GM18867 (cell line): Measurements from ENCODE around the gene FAM174B.

ENCODE experiments used
- ATAC-seq: cut with Tn5 transposase; IDR thresholded peaks from one replicate; pipeline ENCODE4 v1.9.1; 2021; ENCODE audit warnings: mild to moderate bottlenecking, moderate library complexity; ENCODE audit not compliant: unreplicated experiment

FAM174B gene

GRCh38 chr15:92665100-92665555 is 9.6 kb upstream of the FAM174B start:
- no peak for ATAC-seq

DNA sequence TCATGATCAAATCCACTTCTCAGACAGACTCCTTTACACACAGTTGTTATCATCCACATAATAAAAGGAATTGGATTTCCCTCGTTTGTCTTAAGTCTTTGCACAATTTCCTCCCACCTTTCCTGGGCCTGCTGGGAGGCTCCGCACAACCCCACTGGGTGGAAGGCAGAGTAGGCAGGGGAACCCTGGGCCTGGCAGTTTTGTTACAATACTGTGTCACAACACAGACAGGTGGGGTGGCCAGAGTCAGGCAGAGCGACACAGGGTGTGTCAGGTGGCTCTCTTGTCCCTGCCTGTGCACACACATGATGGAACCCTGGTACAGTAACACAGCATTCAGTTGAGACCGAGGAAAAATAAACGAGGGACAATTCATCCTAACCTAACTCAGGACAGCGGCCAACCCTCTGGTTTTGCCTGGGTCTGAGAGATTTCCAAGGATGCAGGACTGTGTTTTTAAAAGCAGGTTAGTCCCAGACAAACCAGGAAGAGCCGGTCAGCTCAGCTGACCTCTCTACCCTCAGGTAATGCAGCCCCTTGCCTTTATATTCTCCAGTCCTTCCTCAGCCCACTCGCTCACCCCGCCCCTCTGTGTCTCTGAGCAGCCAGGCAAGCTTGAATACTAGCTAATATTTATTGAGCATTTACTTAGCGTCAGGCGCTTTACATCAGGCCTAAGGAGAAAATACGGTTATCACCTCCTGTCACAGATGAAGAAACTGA is 8.8 kb upstream of the FAM174B start:
- no peak for ATAC-seq

DNA sequence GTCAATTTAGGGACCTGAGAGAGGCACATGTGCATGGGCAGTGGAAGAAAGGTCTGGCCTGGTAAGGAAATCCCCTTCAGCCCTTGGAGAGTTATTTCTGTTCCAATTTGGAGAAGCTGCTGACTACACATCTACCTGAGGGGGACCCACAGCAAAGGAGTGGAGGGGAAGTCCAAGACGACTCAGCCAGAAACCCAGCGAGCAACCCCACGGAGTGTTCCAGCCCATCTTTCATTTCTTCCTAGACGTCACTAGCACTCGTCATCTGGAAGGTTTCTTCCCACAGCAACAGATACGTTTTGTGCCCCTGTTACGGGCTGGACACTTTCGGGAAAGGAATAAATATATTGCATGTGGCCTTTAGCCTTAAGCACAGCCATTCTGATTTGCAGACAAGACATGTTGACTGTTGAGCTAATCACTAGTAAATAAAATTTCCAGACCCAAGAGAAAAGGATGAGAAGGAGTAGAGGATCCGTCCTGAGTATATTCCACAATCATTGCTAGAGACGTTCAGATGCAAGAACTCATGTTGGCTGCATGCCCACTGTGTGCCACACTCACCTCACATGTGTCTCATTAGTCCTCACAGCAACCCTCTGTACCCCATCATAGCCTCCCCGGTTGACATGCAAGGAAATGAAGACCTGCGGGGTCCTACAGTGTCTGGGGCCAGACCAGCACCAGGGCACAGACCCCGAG is 7.8 kb upstream of the FAM174B start:
- peak; percentile 69 for ATAC-seq

DNA sequence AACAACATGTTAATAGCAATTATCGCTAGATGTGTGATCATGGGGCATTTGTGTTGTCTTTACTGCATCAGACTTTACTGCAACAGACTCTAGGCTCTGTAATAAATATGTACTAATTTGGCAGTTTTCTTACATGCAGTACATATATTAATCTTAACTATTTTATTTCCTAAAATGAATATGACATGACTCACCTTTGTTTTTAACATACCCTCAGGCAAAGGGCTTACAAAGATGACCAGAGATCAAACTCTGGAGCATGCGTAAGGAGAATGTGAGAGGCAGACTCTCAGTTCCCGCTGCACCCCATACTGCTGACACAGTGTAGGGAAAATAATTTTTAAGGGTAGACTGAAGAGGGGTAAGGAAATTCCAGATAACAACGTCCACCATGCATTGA is 7.2 kb upstream of the FAM174B start:
- peak; percentile 15 for ATAC-seq

- ATAC-seq = no peak
These were observed 6.4 kb upstream of the FAM174B start for GRCh38 chr15:92661956-92662355.

GRCh38 chr15:92661069-92661468 is 5.5 kb upstream of the FAM174B start:
- no peak for ATAC-seq

GRCh38 chr15:92657486-92657885 is 1.9 kb upstream of the FAM174B start:
- no peak for ATAC-seq

GRCh38 chr15:92656089-92656488 is 514 bp upstream of the FAM174B start:
- ATAC-seq = no peak

DNA sequence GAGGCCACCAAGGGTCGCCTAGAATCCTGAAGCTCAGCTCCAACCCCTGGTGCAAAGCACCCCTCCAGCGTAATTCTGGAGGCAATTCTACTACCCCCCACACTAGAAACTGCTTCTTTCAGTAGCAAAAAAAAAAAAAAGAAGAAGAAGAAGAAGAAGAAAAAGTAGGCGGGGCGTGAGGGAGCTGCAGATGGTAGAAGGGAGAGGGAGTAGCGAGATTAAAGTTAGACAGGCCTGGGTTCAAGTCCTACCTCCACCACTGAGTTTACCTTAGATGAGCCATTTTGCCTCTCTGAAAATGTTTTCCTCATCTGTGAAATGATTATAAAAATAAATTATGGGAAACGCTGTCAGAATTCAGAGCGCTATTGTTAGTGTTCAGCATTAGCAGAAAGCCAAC is 913 bp downstream of the FAM174B start:
- ATAC-seq = no peak

- ATAC-seq = no peak
These were observed 1.6 kb downstream of the FAM174B start for GRCh38 chr15:92653836-92654539.

DNA sequence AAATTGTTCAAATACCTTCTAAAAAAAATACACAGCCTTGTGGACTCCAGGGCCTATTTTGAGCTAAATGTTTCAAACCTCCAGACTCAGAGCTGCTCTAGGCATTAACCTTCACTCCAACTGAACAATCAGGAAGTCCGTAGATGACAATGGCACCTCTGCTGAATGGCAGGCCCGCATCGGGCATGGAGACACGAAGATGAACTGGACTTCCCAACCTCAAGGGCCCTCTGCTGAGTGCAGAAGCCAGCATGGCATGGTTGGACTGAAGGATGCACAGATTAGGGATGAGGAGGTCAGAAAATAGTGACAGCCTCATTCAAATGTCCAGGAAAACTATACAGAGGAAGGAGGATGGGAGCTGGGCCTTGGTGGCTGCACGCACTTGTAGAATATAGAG is 2.2 kb downstream of the FAM174B start:
- ATAC-seq = no peak

GRCh38 chr15:92652576-92652966 is 3.0 kb downstream of the FAM174B start:
- ATAC-seq = no peak

- ATAC-seq = no peak
These were observed 3.5 kb downstream of the FAM174B start for GRCh38 chr15:92651877-92652575.

DNA sequence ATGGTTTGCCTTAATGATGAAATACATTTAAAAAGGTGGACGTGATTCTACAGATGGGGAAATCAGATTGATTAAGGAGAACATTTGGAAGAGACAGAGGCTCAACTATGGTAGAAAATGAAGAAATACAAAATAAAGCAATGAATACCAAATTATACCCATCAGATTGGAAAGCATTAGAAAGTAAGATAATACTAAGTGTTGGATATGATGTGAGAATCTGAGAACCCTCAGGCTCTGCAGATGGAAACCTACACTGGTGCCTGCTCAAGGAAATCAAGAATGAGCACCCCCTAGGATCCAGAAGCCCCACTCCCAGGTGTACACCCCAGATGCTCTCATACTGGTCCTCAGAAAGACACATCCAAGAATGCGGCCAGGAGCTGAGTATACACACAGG is 4.6 kb downstream of the FAM174B start:
- no peak for ATAC-seq

DNA sequence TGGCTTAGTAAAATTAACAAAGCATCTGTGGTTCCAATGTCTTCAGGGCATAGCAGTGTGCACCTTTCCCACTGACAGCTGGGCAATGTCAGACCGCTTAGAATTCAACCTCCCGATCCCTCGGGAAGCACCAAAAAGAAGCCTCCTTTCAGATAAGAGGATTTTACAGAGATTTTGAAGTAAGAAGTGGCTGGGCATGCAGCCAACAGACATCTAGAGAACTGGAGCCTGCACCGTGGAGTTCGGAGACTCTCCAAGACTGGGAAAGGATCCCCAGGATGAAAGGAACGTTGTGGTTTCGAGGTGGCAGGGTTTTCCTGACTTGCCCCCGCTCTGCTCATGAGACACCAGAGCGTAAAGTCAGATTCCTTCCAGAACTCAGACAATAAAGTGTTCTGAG is 5.3 kb downstream of the FAM174B start:
- ATAC-seq = no peak

DNA sequence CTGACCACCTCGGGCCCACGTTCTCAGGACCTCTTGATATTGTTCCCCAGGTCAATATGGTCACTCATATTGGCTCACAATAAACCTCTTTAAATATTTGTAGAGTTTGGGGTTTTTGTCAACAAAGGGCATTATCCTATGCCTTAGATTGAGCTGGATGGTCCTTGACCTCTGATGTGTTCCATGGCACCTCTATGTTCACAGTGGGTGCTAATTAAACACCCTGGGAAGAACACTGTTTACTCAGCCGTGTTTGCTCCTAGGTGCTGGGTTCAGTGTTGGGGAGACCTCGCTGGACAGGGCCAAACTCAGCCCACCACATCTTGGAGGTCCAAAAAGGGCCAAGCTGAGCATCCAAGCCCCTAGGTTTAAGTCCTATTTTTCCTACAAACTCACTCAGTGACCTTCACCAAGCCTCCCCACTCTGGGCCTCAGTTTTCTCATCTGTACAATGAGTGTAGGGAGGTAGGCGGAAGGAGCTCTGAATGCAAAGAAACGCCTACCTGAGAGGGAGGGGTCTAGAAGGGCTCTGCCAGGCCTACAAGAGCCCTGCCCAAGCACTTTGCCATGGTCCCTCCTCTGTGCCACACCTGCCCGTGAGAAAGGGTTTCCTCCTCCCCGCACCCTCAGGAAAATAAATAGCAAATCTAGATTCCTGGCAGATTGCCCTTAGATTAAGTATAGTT is 7.2 kb downstream of the FAM174B start:
- no peak for ATAC-seq

DNA sequence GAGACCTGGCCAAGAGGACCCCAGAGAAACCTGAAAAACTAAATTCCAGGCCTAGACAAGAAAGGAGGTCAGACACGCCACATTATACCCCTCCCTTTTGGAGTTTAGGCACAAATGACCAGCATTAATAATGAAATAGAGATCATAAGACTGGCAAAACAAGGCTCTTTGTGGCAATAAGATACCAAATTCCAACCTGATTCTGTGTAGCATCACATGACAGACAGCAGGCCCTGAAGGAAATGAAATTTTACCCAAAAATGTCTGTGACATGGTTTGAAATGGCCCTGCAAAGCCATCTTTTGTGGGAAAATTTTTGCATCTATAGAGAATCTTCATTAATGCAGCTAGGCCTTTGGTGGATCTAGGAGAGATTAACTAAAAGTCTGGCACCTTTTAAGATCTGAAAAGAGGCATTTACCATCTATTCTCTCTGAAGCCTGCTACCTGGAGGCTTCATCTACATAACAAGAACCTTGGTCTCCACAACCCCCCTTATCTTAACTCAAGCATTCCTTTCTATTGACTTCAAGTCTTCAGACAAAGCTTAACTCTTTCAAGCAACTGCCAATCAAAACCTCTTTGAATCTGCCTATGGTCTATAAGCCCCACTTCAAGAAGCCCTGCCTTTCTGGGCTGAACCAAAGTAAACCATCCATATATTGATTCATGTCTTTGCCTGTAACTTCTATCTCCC is 8.0 kb downstream of the FAM174B start:
- ATAC-seq = no peak

GRCh38 chr15:92646216-92646615 is 9.4 kb downstream of the FAM174B start:
- ATAC-seq = no peak

DNA sequence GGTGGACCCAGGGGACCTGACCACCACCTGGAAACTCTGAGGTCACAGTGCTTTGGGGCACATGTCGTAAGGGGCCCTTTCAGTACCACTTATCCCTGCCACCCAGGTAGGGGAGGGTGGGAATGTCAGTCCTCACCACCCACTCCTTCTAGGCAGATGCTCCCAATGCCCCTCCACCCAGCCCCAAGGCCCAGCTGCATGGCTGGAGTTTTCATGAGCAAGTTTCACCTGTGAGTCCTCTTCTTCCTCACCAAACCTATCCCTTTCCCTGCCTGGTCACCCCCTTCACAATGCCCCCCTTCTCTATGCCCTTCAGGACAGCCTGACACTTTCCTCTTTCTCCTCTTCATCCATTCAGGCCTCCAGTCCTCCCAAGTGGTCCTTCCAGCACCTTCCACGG is 9.8 kb downstream of the FAM174B start:
- ATAC-seq = no peak

GRCh38 chr15:92645051-92645631 is 10.4 kb downstream of the FAM174B start:
- ATAC-seq = no peak
